K562 (cell line): Measurements from ENCODE around the gene RPLP2.

Experiments
- CBFA2T3 ChIP-seq: fragments of 450-650 bp; IDR thresholded peaks from 2 replicates; pipeline ENCODE4 v1.6.1; 2017
- CTCF ChIP-seq, 3 experiments: IDR thresholded peaks in 2 of 3; conservative IDR thresholded peaks in 1 of 3; 2 replicates each; pipeline ENCODE4 v1.5.1; 2011 to 2012; ENCODE audit warnings: low read length in 3 of 3, mild to moderate bottlenecking in 3 of 3, control low read depth in 2 of 3, improper control_type of control experiment in 1 of 3, inconsistent platforms in 1 of 3, low read depth in 1 of 3, mixed read lengths in 1 of 3, moderate library complexity in 1 of 3; ENCODE audit not compliant: insufficient read depth in 2 of 3
- ETS2 ChIP-seq: IDR thresholded peaks from 2 replicates; pipeline ENCODE4 v1.6.1; 2016; ENCODE audit warnings: borderline replicate concordance, missing genetic modification characterization, mild to moderate bottlenecking, moderate library complexity, missing compliant biosample characterization; ENCODE audit not compliant: poor library complexity, severe bottlenecking
- FOXA3 ChIP-seq, 2 experiments: fragments of 450-650 bp in 1 of 2; sonication (generic) in 1 of 2; formaldehyde crosslinking; IDR thresholded peaks in 1 of 2; conservative IDR thresholded peaks in 1 of 2; 2 replicates each; pipeline versions ENCODE4 v1.4.0 to v1.8.0; 2020 to 2022; ENCODE audit warnings: mild to moderate bottlenecking in 2 of 2, missing genetic modification reagents in 1 of 2
- IRF1 ChIP-seq: sonication (generic); formaldehyde crosslinking; IDR thresholded peaks from 2 replicates; pipeline ENCODE4 v1.8.0; 2022; ENCODE audit warnings: missing genetic modification reagents, mild to moderate bottlenecking, borderline replicate concordance
- SIN3A ChIP-seq, 2 experiments: fragments of 150-350 bp in 1 of 2; IDR thresholded peaks; 2 replicates each; pipeline ENCODE4 v1.6.1; 2011 to 2016; ENCODE audit warnings: borderline replicate concordance in 2 of 2, low read depth in 2 of 2, low read length in 2 of 2, mild to moderate bottlenecking in 2 of 2, moderate library complexity in 2 of 2; ENCODE audit not compliant: control insufficient read depth in 1 of 2
- SMAD3 ChIP-seq: fragments of 450-650 bp; formaldehyde crosslinking; conservative IDR thresholded peaks from 2 replicates; pipeline ENCODE4 v1.4.0; 2020; ENCODE audit warnings: mild to moderate bottlenecking
- ZBTB11 ChIP-seq, 3 experiments: fragments of 200-800 bp in 1 of 3; fragments of 250-450 bp in 1 of 3; fragments of 450-650 bp in 1 of 3; sonication (Bioruptor Pico) in 1 of 3; sonication (Bioruptor generic) in 1 of 3; formaldehyde crosslinking in 1 of 3; IDR thresholded peaks; 2 replicates each; pipeline versions ENCODE4 v1.6.1 to v1.8.0; 2016 to 2022; ENCODE audit warnings: mild to moderate bottlenecking in 2 of 3, missing genetic modification characterization in 2 of 3, missing compliant biosample characterization in 1 of 3, moderate library complexity in 1 of 3
- TF ChIP-seq, protein P1 (sequence below): fragments of 450-650 bp; conservative IDR thresholded peaks from 2 replicates; pipeline ENCODE4 v1.6.1; 2016; ENCODE audit warnings: missing genetic modification characterization, low read depth, mild to moderate bottlenecking, missing compliant biosample characterization, moderate library complexity

- TF ChIP-seq CTCF (IDR thresholded peaks at IDR 0.05 in 2 of 3, conservative IDR thresholded peaks at IDR 0.05 in 1 of 3; ENCODE audit: insufficient read depth in 2 of 3, low read depth in 1 of 3, low read length in 3 of 3), result no peak
- TF ChIP-seq ETS2 (tag), result no peak
- TF ChIP-seq SMAD3 (CRISPR knock-in tag), result no peak
- TF ChIP-seq SIN3A (IDR thresholded peaks at IDR 0.05; ENCODE audit: borderline replicate concordance in 2 of 2, control insufficient read depth in 1 of 2, low read depth in 2 of 2, low read length in 2 of 2), result no peak
- TF ChIP-seq CBFA2T3, result no peak
- TF ChIP-seq, protein P1, sequence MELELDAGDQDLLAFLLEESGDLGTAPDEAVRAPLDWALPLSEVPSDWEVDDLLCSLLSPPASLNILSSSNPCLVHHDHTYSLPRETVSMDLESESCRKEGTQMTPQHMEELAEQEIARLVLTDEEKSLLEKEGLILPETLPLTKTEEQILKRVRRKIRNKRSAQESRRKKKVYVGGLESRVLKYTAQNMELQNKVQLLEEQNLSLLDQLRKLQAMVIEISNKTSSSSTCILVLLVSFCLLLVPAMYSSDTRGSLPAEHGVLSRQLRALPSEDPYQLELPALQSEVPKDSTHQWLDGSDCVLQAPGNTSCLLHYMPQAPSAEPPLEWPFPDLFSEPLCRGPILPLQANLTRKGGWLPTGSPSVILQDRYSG (tag), result no peak
- no peak for TF ChIP-seq IRF1 (CRISPR knock-in tag)
- TF ChIP-seq ZBTB11 (CRISPR knock-in tag; IDR thresholded peaks at IDR 0.05), result no peak
- no peak for TF ChIP-seq FOXA3 (CRISPR knock-in tag; conservative IDR thresholded peaks at IDR 0.05 in 1 of 2, IDR thresholded peaks at IDR 0.05 in 1 of 2)
Observed at GRCh38 chr11:794013-794765, 15.6 kb upstream of the RPLP2 start.
